HepG2 (cell line): ENCODE results near the gene PLCL2. TPM values are rescaled to one million over a fixed set of nuclear protein-coding genes. Genes with fewer than 3 reads are reported as not detected.

Experiments used
- ATAC-seq: fragments of 200-7000 bp; cut with Tn5 transposase; 3 replicates; pipeline ENCODE4 v1.9.1; 2020; ENCODE audit warnings: mild to moderate bottlenecking, moderate library complexity
- BruUV-seq: library from RNA; stranded (reverse); fragments of 400-500 nt; replicated peaks from 2 replicates; lab custom pipeline; 2021; lab: Mats Ljungman, UMichigan
- CTCF ChIA-PET: fragments of 300-600 bp; formaldehyde crosslinking; extraction: SDS; loops from one replicate; lab custom pipeline; 2021; ENCODE audit warnings: low total read pairs, inconsistent platforms, low intra/inter-chr PET ratio; lab: Yijun Ruan, JAX
- POLR2A ChIA-PET: fragments of 350-600 bp; sonication (Branson Sonifier 250); formaldehyde crosslinking; loops from one replicate; lab custom pipeline; 2020; ENCODE audit warnings: antibody characterized with exemption, inconsistent platforms; lab: Yijun Ruan, JAX
- DNase-seq: peaks from one replicate; pipeline ENCODE4 v3.0.0-alpha.2; 2015; ENCODE audit warnings: low spot score
- FAIRE-seq: peaks from 3 replicates; lab custom pipeline; 2011; peaks lifted over from hg19 to GRCh38; lab: Jason Lieb, UNC
- H2AFZ ChIP-seq: one replicate; pipeline ENCODE4 v1.6.1; 2011; ENCODE audit warnings: low read length, inconsistent platforms
- H3K27ac ChIP-seq: fragments of 300-600 bp; 3 replicates; pipeline ENCODE4 v1.8.0; 2011; ENCODE audit warnings: mixed run types, mild to moderate bottlenecking, mixed read lengths, low read length, inconsistent platforms; ENCODE audit not compliant: insufficient read depth; ENCODE audit errors: extremely low read length
- H3K27me3 ChIP-seq, 2 experiments: fragments of 200-600 bp in 1 of 2; 2 replicates in 1 of 2; 3 replicates in 1 of 2; pipeline versions ENCODE4 v1.6.0 to v1.8.0; 2011; ENCODE audit warnings: low read length in 2 of 2, mild to moderate bottlenecking in 2 of 2, moderate library complexity in 2 of 2, inconsistent platforms in 1 of 2; ENCODE audit not compliant: insufficient read depth in 2 of 2, control insufficient read depth in 1 of 2
- H3K36me3 ChIP-seq, 2 experiments: fragments of 200-600 bp in 1 of 2; replicated peaks in 1 of 2; 2 replicates in 1 of 2; 3 replicates in 1 of 2; pipeline versions ENCODE4 v1.5.1 to v1.8.0; 2011; ENCODE audit warnings: low read length in 2 of 2, inconsistent platforms in 1 of 2; ENCODE audit not compliant: insufficient read depth in 2 of 2, control insufficient read depth in 1 of 2
- H3K4me1 ChIP-seq: 2 replicates; pipeline ENCODE4 v1.5.1; 2012; ENCODE audit warnings: low read length, inconsistent platforms; ENCODE audit not compliant: insufficient read depth
- H3K4me2 ChIP-seq: 2 replicates; pipeline ENCODE4 v1.6.0; 2011; ENCODE audit warnings: low read depth, low read length, inconsistent platforms
- H3K4me3 ChIP-seq, 3 experiments: fragments of 200-600 bp in 1 of 3; sonication (generic), shearing (Covaris generic) in 1 of 3; replicated peaks in 1 of 3; 2 replicates each; pipeline ENCODE4 v1.5.1; 2011 to 2016; ENCODE audit warnings: low read length in 3 of 3, inconsistent platforms in 2 of 3, low read depth in 2 of 3, mild to moderate bottlenecking in 2 of 3, control low read depth in 1 of 3, mixed read lengths in 1 of 3; ENCODE audit not compliant: insufficient read depth in 1 of 3
- H3K79me2 ChIP-seq: one replicate; pipeline ENCODE4 v1.6.1; 2011; ENCODE audit warnings: low read length, inconsistent platforms; ENCODE audit not compliant: insufficient read depth
- H3K9ac ChIP-seq: 2 replicates; pipeline ENCODE4 v1.6.0; 2011; ENCODE audit warnings: mild to moderate bottlenecking, low read depth, low read length, inconsistent platforms; ENCODE audit not compliant: insufficient read depth
- H3K9me3 ChIP-seq: 2 replicates; pipeline ENCODE4 v1.5.1; 2012; ENCODE audit warnings: mild to moderate bottlenecking, low read length
- H4K20me1 ChIP-seq: 2 replicates; pipeline ENCODE4 v1.6.0; 2011; ENCODE audit warnings: inconsistent platforms, mild to moderate bottlenecking, low read length, moderate library complexity; ENCODE audit not compliant: insufficient read depth
- EED ChIP-seq: sonication (generic); formaldehyde crosslinking; IDR thresholded peaks from 2 replicates; pipeline ENCODE4 v1.5.0; 2020; ENCODE audit warnings: mild to moderate bottlenecking, missing genetic modification reagents
- ETV6 ChIP-seq: sonication (generic); formaldehyde crosslinking; conservative IDR thresholded peaks from 2 replicates; pipeline ENCODE4 v1.4.0; 2020; ENCODE audit warnings: missing genetic modification reagents
- GTF3A ChIP-seq: sonication (generic); formaldehyde crosslinking; conservative IDR thresholded peaks from 2 replicates; pipeline ENCODE4 v1.4.0; 2020; ENCODE audit warnings: mild to moderate bottlenecking, missing genetic modification reagents
- JARID2 ChIP-seq: sonication (generic); formaldehyde crosslinking; IDR thresholded peaks from 2 replicates; pipeline ENCODE4 v1.8.1; 2023; ENCODE audit warnings: missing genetic modification reagents, inconsistent platforms; ENCODE audit not compliant: insufficient replicate concordance
- KDM4B ChIP-seq: sonication (generic); formaldehyde crosslinking; IDR thresholded peaks from 2 replicates; pipeline ENCODE4 v1.4.0; 2020; ENCODE audit warnings: missing genetic modification reagents
- RFX1 ChIP-seq: fragments of 450-650 bp; IDR thresholded peaks from 2 replicates; pipeline ENCODE4 v1.6.1; 2017
- ZC3H13 ChIP-seq: sonication (generic); formaldehyde crosslinking; IDR thresholded peaks from 2 replicates; pipeline ENCODE4 v1.8.1; 2023; ENCODE audit warnings: mild to moderate bottlenecking, missing genetic modification reagents, moderate library complexity
- ZNF207 ChIP-seq: fragments of 450-650 bp; IDR thresholded peaks from 2 replicates; pipeline ENCODE4 v1.6.1; 2016; ENCODE audit warnings: antibody characterized with exemption, borderline replicate concordance
- ZNF234 ChIP-seq: sonication (generic); formaldehyde crosslinking; conservative IDR thresholded peaks from 2 replicates; pipeline ENCODE4 v1.5.1; 2020; ENCODE audit warnings: mild to moderate bottlenecking, missing genetic modification reagents
- ZNF546 ChIP-seq: sonication (generic); formaldehyde crosslinking; conservative IDR thresholded peaks from 2 replicates; pipeline ENCODE4 v1.8.1; 2023; ENCODE audit warnings: mild to moderate bottlenecking, missing genetic modification reagents
- ZNF772 ChIP-seq: sonication (generic); formaldehyde crosslinking; IDR thresholded peaks from 2 replicates; pipeline ENCODE4 v1.5.0; 2020; ENCODE audit warnings: mild to moderate bottlenecking, missing genetic modification reagents
- ZNF773 ChIP-seq: sonication (generic); formaldehyde crosslinking; IDR thresholded peaks from 2 replicates; pipeline ENCODE4 v1.4.0; 2020; ENCODE audit warnings: missing genetic modification reagents, borderline replicate concordance
- WGBS: methylation state at CpG from one replicate; pipeline ENCODE4 v1.1.6; 2017; ENCODE audit warnings: low lambda C conversion rate; 5-methylcytosine and 5-hydroxymethylcytosine counted together
- in situ Hi-C: cut with HindIII; loops from 2 replicates; pipeline ENCODE4 v1.10.0; 2017; ENCODE audit warnings: low pct_unique_long_range_greater_than_20kb; ENCODE audit not compliant: extremely low pct_ligation_motif_present
- intact Hi-C: fragments of 100-400 bp; cut with micrococcal nuclease; formaldehyde crosslinking; loops from one replicate; pipeline ENCODE4 v1.10.0; 2022; ENCODE audit not compliant: unreplicated experiment
- polyA plus RNA-seq, 8 experiments: library from polyadenylated mRNA; depleted of rRNA in 3 of 8; stranded (reverse) in 7 of 8; unstranded in 1 of 8; fragments of >200 nt; fragmentation: Illumina TruSeq in 4 of 8; extraction: Trizol in 4 of 8; gene quantifications; 2 replicates each; pipeline versions ENCODE4 v1.2.1 to v1.2.3, GENCODE V29; 2011 to 2016; ENCODE audit warnings: low read depth in 4 of 8, missing spikeins in 1 of 8, mixed read lengths in 1 of 8; ENCODE audit not compliant: insufficient read depth in 1 of 8
- total RNA-seq, 5 experiments: library from RNA; depleted of rRNA; stranded (reverse); fragments of >200 nt; fragmentation: Illumina TruSeq; extraction: Trizol; gene quantifications; 2 replicates each; pipeline ENCODE4 v1.2.3, GENCODE V29; 2016; ENCODE audit warnings: low read depth in 1 of 5
- TF ChIP-seq, protein P1 (sequence below): IDR thresholded peaks from 2 replicates; pipeline ENCODE4 v1.6.1; 2016; ENCODE audit warnings: low read depth
- TF ChIP-seq, protein P2 (sequence below): sonication (generic); formaldehyde crosslinking; IDR thresholded peaks from 2 replicates; pipeline ENCODE4 v1.5.1; 2020; ENCODE audit warnings: missing genetic modification reagents, mild to moderate bottlenecking, borderline replicate concordance
- TF ChIP-seq, protein P3 (sequence below): sonication (generic); formaldehyde crosslinking; IDR thresholded peaks from 2 replicates; pipeline ENCODE4; 2020; ENCODE audit warnings: missing genetic modification reagents, mild to moderate bottlenecking, borderline replicate concordance

The PLCL2 gene
- total and polyA plus RNA-seq, 2 of the 13 experiments (the other 11 are each of a cell fraction or from before 2014, with no cell fraction given), result not detected

DNA sequence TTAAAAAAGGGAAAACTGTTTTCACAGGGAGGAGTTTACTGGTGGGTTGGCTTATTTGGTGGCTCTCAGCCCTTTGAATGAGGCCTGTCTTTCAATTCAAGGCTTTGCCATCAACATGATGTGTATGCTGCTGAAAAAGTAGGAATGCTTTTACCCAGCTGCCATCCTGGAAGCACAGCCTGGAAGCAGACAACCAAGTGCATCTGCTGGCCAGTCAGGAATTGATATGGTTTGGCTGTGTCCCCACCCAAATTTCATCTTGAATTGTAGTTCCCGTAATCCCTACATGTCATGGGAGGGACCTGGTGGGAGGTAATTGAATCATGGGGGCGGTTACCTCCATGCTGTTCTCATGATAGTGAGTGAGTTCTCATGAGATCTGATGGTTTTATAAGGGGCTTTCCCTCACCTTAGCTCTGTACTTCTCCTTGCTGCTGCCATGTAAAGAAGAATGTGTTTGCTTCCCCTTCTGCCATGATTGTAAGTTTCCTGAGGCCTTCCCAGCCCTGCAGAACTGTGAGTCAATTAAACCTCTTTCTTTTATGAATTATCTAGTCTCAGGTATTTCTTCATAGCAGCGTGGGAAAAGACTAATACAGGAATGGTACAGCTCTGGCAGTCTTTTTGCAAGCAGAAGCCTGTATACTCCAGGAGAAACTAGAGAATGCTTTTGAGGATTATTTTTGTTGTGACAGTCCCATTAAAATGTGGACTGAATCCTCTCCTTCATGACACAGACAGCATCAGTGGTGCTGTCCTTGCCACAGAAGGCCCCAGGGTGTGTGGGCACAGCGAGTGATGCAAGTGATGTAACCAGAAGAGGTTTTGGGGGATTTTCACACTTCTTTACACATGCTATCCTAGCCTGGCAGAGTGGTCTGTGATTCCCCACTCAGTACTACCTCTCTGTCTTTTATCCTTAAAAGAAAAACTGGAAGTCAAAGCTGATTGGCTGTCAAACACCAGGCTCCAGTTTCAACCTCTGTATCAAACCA lies 20.0 kb downstream of the PLCL2 start:
- CTCF ChIA-PET, result no interaction called here
- FAIRE-seq, result no peak
- Histone ChIP-seq H3K9ac (no peak overlapping the region), H3K9me3 (no peaks in the 10 kb centered on the region), H3K36me3 (no peaks in the 10 kb centered on the region), H3K4me2 (no peak overlapping the region), H2AFZ (no peak overlapping the region), H3K27me3 (no peaks in the 10 kb centered on the region), H3K27ac (no peak overlapping the region), H3K79me2 (no peaks in the 10 kb centered on the region), H3K4me3 (no peak overlapping the region), H3K4me1 (no peaks in the 10 kb centered on the region), H4K20me1 (no peaks in the 10 kb centered on the region)
- BruUV-seq, result no TSS peak
- POLR2A ChIA-PET, result no interaction called here
- no peak for ATAC-seq
- intact Hi-C loops (no loop called here), in situ Hi-C loops (no loop called here)
- no peak for DNase-seq
- TF ChIP-seq ZNF772 (CRISPR knock-in tag) (no peak), ETV6 (CRISPR knock-in tag) (no peak), JARID2 (no peak), ZNF546 (CRISPR knock-in tag) (no peak), ZNF234 (CRISPR knock-in tag) (no peak), ZNF207 (no peak), RFX1 (no peak), KDM4B (no peak), GTF3A (CRISPR knock-in tag) (no peak), ZNF773 (CRISPR knock-in tag) (no peak), ZC3H13 (CRISPR knock-in tag) (no peak), EED (no peak)
- TF ChIP-seq, protein P1, sequence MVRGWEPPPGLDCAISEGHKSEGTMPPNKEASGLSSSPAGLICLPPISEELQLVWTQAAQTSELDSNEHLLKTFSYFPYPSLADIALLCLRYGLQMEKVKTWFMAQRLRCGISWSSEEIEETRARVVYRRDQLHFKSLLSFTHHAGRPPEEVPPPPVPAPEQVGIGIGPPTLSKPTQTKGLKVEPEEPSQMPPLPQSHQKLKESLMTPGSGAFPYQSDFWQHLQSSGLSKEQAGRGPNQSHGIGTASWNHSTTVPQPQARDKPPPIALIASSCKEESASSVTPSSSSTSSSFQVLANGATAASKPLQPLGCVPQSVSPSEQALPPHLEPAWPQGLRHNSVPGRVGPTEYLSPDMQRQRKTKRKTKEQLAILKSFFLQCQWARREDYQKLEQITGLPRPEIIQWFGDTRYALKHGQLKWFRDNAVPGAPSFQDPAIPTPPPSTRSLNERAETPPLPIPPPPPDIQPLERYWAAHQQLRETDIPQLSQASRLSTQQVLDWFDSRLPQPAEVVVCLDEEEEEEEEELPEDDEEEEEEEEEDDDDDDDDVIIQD (CRISPR knock-in tag), result no peak
- TF ChIP-seq, protein P2, sequence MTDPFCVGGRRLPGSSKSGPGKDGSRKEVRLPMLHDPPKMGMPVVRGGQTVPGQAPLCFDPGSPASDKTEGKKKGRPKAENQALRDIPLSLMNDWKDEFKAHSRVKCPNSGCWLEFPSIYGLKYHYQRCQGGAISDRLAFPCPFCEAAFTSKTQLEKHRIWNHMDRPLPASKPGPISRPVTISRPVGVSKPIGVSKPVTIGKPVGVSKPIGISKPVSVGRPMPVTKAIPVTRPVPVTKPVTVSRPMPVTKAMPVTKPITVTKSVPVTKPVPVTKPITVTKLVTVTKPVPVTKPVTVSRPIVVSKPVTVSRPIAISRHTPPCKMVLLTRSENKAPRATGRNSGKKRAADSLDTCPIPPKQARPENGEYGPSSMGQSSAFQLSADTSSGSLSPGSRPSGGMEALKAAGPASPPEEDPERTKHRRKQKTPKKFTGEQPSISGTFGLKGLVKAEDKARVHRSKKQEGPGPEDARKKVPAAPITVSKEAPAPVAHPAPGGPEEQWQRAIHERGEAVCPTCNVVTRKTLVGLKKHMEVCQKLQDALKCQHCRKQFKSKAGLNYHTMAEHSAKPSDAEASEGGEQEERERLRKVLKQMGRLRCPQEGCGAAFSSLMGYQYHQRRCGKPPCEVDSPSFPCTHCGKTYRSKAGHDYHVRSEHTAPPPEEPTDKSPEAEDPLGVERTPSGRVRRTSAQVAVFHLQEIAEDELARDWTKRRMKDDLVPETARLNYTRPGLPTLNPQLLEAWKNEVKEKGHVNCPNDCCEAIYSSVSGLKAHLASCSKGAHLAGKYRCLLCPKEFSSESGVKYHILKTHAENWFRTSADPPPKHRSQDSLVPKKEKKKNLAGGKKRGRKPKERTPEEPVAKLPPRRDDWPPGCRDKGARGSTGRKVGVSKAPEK (CRISPR knock-in tag), result no peak
- TF ChIP-seq, protein P3, sequence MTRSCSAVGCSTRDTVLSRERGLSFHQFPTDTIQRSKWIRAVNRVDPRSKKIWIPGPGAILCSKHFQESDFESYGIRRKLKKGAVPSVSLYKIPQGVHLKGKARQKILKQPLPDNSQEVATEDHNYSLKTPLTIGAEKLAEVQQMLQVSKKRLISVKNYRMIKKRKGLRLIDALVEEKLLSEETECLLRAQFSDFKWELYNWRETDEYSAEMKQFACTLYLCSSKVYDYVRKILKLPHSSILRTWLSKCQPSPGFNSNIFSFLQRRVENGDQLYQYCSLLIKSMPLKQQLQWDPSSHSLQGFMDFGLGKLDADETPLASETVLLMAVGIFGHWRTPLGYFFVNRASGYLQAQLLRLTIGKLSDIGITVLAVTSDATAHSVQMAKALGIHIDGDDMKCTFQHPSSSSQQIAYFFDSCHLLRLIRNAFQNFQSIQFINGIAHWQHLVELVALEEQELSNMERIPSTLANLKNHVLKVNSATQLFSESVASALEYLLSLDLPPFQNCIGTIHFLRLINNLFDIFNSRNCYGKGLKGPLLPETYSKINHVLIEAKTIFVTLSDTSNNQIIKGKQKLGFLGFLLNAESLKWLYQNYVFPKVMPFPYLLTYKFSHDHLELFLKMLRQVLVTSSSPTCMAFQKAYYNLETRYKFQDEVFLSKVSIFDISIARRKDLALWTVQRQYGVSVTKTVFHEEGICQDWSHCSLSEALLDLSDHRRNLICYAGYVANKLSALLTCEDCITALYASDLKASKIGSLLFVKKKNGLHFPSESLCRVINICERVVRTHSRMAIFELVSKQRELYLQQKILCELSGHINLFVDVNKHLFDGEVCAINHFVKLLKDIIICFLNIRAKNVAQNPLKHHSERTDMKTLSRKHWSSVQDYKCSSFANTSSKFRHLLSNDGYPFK (CRISPR knock-in tag), result no peak
- TF ChIP-seq, all 625 proteins: peak for 0
- WGBS, result 0% methylated on average over 2 of the region's 4 CpGs
